Choroid plexus epithelial cell (primary cell): Measurements from ENCODE around the gene ATP10A.

Source experiments
- DNase-seq: peaks from one replicate; pipeline ENCODE4 v3.0.0-alpha.2; 2010; ENCODE audit warnings: low read depth
- H3K4me3 ChIP-seq: 2 replicates; pipeline ENCODE4 v1.5.1; 2011; ENCODE audit warnings: low read depth, mild to moderate bottlenecking, control low read depth, low read length, moderate library complexity
- TF ChIP-seq, protein P1 (sequence below): conservative IDR thresholded peaks from 2 replicates; pipeline ENCODE4 v1.5.1; 2011; ENCODE audit warnings: low read depth, mild to moderate bottlenecking, control low read depth, inconsistent platforms, low read length, moderate library complexity

ATP10A gene

DNA sequence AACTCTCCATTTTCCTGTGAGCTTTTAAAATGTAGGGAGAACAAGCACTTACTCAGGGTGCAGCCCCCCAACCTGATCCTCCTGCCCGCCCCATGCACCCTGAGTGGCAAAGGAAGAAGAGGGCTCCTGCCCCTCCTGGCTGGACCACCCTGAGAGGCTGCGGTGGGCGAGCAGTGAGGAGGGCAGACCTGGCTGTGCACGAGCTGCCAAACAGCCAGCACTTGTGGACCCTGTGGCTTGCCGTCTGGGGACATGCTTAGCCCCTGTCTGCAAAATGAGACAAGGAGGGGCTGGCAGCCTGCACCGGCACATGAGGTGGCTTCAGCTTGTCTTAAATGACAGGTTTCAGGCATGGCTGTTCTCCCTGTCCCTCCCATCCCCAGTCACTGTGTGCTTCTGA, 18.6 kb downstream of the ATP10A start:
- H3K4me3 ChIP-seq, result no peak overlapping the region
- DNase-seq, result no peak
- TF ChIP-seq, protein P1, sequence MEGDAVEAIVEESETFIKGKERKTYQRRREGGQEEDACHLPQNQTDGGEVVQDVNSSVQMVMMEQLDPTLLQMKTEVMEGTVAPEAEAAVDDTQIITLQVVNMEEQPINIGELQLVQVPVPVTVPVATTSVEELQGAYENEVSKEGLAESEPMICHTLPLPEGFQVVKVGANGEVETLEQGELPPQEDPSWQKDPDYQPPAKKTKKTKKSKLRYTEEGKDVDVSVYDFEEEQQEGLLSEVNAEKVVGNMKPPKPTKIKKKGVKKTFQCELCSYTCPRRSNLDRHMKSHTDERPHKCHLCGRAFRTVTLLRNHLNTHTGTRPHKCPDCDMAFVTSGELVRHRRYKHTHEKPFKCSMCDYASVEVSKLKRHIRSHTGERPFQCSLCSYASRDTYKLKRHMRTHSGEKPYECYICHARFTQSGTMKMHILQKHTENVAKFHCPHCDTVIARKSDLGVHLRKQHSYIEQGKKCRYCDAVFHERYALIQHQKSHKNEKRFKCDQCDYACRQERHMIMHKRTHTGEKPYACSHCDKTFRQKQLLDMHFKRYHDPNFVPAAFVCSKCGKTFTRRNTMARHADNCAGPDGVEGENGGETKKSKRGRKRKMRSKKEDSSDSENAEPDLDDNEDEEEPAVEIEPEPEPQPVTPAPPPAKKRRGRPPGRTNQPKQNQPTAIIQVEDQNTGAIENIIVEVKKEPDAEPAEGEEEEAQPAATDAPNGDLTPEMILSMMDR, result no peak

DNA sequence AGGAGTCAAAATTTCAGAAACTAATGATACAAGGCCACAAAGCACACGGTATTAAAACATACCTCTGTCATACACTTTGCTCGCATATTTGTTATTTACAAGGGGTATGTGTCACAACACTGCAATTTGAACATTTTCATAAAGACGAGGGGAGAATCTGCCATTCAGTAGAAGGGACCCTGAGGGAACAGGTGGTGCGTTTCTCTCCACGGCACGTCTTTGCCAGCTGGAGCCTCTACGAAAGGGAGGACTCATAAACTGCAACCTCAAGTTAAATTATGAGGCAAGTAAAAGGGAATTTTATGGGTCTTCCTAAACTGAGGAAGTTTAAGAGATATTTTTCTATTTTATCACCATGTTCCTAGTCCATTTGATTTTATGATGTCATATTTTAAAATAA, 19.1 kb downstream of the ATP10A start:
- H3K4me3 ChIP-seq, result no peak overlapping the region
- TF ChIP-seq, protein P1, result no peak
- no peak for DNase-seq

DNA sequence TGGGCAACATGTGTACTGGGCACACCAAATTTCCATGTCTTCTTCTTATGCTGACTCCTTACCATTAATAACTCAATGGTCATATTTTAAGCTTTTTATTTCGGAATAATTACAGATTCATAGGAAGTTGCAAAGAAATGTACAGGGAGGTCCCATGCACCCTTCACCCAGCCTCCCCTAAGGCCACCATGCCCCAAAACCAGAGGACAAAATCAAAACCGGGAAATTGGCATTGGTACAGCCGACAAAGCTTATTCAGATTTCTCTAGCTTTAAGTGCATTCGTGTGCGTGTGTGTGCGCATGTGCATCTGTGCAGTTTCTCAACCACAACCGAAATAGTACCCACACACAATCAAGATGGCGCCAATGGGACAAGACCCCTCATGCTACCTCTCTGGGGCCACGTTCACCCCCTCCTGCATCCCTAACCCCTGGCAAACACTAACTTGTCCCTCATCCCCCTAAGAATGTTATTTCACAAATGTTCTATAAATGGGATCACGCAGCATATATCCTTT, 23.4 kb downstream of the ATP10A start:
- TF ChIP-seq, protein P1, result no peak
- DNase-seq, result no peak
- H3K4me3 ChIP-seq, result no peak overlapping the region

DNA sequence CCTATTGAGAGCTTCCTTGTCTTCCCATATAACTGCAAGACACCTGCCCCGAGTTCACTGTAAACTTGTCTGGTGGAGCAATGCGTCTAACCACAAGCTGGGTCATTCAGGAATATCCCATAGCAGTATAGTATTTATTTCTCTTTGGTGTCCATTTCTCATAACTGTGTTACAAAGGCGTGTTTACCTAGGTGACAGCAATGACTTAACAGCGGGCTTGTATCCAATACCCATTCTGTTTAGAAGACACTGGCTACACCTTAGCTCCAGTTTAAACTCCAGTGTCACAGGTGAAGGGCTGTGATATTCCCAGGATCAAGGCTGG, 24.3 kb downstream of the ATP10A start:
- DNase-seq, result no peak
- H3K4me3 ChIP-seq, result no peak overlapping the region
- TF ChIP-seq, protein P1, result no peak

DNA sequence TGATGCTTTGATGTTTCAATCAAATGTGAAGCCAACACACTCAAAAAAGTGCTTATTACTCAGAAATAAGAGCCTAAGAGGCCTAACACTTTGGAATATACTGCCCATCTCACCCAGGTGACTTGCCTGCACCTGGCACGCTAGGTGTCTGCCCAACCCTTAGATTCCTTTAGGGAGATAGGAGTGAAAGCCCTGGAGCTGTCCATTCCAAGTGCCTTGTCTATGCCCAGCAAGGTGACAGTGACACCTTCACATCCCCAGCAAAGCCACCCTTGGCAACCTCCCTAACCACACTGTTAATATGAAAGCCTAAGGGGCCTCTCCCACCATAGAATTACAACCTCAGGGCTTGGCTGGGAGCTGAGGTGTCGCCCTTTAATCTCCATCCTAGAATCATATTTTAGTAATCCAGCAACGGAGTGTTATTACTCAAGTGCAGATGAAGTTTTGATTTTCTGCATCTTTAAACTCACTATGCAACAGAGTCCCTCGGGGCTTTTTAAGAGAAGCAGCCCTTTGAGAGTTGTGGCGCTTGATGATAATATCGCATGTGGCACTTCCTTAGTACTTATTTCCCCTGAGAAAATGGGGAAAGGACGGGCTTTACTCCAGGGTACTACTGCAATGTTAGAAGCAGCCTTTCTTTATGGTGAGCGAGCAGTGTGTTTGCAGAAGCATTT, 24.8 kb downstream of the ATP10A start:
- H3K4me3 ChIP-seq, result no peak overlapping the region
- TF ChIP-seq, protein P1, result no peak
- no peak for DNase-seq

DNA sequence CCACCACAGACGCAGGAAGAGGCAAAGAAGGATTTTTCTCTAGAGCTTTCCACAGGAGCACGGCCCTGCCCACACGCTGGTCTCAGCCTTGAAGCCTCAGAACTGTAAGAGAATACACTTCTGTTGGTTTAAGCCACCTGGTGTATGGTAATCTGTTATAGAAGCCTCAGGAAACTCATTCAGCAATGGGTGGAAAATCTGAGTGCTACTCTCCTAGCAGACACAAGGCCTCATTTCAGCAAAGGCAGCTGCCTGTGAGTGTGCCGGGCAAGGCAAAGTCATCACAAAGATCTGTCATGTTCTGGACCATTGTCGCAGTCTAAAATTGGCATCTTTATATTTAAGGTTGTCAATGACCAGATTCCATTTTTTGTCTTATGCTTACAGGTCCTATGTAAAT, 31.0 kb downstream of the ATP10A start:
- no peak for DNase-seq
- TF ChIP-seq, protein P1, result no peak
- H3K4me3 ChIP-seq, result no peak overlapping the region

DNA sequence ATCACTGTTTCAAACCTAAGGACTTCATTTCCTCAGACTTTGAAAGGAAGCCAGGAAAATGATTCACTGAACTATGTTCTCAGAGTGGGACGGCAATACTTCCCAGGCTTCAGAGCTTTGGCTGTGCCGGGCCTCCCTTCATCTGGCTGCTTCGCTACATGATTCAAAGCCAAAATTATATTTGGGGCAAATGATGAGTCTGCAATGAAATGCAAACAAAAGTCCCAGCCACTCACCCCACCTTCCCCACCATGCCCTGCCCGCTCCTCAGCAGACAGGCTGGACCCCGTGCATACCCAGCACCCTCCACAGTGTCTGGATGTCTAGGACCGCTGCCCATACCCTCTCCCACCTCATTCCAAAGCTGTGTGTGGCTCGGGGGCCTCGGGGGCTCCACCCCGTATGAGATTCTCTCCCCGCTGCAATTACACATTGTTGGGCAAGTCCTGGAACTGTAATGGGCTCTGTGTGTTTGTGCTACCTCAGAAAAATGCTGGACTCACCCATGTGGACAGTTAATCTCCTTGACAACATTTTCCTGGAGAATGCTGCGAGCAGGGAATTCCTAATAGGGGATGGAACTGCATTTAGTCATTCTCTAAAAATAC, 32.2 kb downstream of the ATP10A start:
- DNase-seq, result peak; percentile 15
- TF ChIP-seq, protein P1, result no peak
- H3K4me3 ChIP-seq, result no peak overlapping the region
